ENCODE data around the gene INIP.
A peak's percentile ranks its signal among the peaks of the same experiment; 100 is the strongest.

INIP gene

GRCh38 chr9:112720113-112720780 is 2.3 kb upstream of the INIP start:
- no peak overlapping the region for H3K4me3 ChIP-seq (ENCODE audit: low read depth, low read length)
- no peak for DNase-seq (ENCODE audit: low read depth)
- TF ChIP-seq, protein P1, sequence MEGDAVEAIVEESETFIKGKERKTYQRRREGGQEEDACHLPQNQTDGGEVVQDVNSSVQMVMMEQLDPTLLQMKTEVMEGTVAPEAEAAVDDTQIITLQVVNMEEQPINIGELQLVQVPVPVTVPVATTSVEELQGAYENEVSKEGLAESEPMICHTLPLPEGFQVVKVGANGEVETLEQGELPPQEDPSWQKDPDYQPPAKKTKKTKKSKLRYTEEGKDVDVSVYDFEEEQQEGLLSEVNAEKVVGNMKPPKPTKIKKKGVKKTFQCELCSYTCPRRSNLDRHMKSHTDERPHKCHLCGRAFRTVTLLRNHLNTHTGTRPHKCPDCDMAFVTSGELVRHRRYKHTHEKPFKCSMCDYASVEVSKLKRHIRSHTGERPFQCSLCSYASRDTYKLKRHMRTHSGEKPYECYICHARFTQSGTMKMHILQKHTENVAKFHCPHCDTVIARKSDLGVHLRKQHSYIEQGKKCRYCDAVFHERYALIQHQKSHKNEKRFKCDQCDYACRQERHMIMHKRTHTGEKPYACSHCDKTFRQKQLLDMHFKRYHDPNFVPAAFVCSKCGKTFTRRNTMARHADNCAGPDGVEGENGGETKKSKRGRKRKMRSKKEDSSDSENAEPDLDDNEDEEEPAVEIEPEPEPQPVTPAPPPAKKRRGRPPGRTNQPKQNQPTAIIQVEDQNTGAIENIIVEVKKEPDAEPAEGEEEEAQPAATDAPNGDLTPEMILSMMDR (IDR thresholded peaks at IDR 0.05; ENCODE audit: control insufficient read depth, extremely low read depth, insufficient read depth): no peak

GRCh38 chr9:112719696-112720095 is 1.8 kb upstream of the INIP start:
- TF ChIP-seq, protein P1 (IDR thresholded peaks at IDR 0.05; ENCODE audit: control insufficient read depth, extremely low read depth, insufficient read depth): no peak
- DNase-seq (ENCODE audit: low read depth): no peak

GRCh38 chr9:112719241-112719691 is 1.3 kb upstream of the INIP start:
- no peak for DNase-seq (ENCODE audit: low read depth)
- no peak overlapping the region for H3K4me3 ChIP-seq (ENCODE audit: low read depth, low read length)
- TF ChIP-seq, protein P1 (IDR thresholded peaks at IDR 0.05; ENCODE audit: control insufficient read depth, extremely low read depth, insufficient read depth): no peak

More at GRCh38 chr9:112719696-112720095, 1.8 kb upstream of the INIP start:
- no peak overlapping the region for H3K4me3 ChIP-seq (ENCODE audit: low read depth, low read length)

DNA sequence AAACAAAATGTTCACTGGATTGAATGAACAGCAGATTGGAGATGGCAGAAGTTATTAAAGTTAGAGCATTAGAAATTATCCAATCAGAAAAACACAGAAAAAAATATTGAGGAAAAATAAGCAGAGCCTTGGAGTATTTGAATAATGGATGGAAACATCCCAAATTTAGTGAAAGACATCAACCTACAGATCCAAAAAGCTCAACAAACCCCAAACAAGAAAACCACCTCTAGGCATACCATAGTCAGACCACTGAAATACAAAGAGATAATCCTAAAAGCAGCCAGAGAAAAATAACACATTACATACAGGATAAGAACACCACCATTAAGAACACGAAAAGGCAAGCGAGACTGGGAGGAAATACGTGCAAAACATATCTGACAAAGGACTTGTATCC is 5.2 kb downstream of the INIP start:
- DNase-seq (ENCODE audit: low read depth): no peak
- H3K4me3 ChIP-seq (ENCODE audit: low read depth, low read length): no peak overlapping the region
- TF ChIP-seq, protein P1 (IDR thresholded peaks at IDR 0.05; ENCODE audit: control insufficient read depth, extremely low read depth, insufficient read depth): no peak

DNA sequence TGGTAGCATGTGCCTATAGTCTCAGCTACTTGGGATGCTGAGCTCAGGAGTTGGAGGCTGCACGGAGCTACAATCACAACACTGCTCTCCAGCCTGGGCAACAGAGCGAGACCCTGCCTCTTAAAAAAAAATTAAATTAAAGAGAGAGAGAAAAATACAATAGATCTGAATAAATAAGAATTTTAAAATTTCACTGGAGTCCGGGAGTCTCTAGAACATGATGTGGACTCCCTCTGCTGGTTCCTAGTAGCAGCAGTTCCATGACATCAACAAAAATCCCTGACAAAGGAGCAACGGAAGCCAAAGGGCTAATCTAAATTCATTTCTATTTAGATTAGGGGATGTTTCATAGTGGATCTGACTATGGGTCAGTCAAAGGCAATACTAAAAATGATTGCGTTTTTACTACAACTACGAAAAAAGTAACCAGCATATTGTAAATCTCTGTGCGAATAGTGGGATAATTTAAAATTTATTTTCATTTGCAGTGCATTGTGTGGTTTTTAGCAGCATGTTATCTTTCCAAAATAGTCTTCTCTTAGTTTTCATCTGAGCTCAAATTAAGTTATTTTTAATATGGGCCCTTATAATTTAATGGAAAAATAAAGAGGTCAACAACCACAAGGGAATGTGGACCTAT is 6.7 kb downstream of the INIP start:
- TF ChIP-seq, protein P1 (IDR thresholded peaks at IDR 0.05; ENCODE audit: control insufficient read depth, extremely low read depth, insufficient read depth): peak; percentile 76
- no peak overlapping the region for H3K4me3 ChIP-seq (ENCODE audit: low read depth, low read length)
- DNase-seq (ENCODE audit: low read depth): no peak

DNA sequence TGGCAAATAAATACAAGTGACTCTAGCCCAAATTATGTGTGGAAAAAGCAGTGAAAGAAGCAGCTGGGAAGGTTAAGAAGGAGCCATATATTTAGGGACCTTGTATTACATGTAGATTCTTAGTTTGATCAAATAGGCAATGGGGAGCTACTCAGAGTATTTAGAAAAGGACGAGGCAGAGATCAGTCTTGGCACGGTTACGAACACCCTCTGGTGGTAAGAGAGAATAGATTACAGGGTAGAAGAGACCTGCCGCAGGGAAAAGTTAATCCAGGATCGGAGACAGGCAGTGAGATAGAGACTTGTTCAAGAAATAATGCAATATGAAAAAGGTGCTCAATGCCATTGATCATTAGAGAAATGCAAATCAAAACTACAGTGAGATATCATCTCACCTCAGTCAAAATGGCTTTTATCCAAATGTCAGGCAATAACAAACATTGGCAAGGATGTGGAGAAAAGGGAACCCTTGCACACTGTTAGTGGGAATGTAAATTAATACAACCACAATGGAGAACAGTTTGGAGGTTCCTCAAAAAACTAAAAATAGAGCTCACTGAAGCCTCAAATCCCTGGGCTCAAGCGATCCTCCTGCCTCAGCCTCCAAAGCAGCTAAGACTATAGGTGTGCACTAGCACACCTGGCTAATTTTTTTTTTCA is 12.0 kb downstream of the INIP start:
- TF ChIP-seq, protein P1 (IDR thresholded peaks at IDR 0.05; ENCODE audit: control insufficient read depth, extremely low read depth, insufficient read depth): peak; percentile 45
- DNase-seq (ENCODE audit: low read depth): no peak

More for the DNA sequence above, 12.0 kb downstream of the INIP start:
- no peak overlapping the region for H3K4me3 ChIP-seq (ENCODE audit: low read depth, low read length)

Data from LNCaP clone FGC (cell line).